H54 (cell line): ENCODE data around the gene MAP3K14.

Experiments used
- DNase-seq: peaks from one replicate; pipeline ENCODE4 v3.0.0; 2011; ENCODE audit warnings: low spot score, mixed read lengths; ENCODE audit not compliant: insufficient read length
- FAIRE-seq: peaks from 3 replicates; lab custom pipeline; 2011; peaks lifted over from hg19 to GRCh38; lab: Jason Lieb, UNC
- POLR2A ChIP-seq: IDR thresholded peaks from 2 replicates; pipeline ENCODE4 v1.6.1; 2011; ENCODE audit warnings: low read depth, mild to moderate bottlenecking, low read length

MAP3K14 gene

DNA sequence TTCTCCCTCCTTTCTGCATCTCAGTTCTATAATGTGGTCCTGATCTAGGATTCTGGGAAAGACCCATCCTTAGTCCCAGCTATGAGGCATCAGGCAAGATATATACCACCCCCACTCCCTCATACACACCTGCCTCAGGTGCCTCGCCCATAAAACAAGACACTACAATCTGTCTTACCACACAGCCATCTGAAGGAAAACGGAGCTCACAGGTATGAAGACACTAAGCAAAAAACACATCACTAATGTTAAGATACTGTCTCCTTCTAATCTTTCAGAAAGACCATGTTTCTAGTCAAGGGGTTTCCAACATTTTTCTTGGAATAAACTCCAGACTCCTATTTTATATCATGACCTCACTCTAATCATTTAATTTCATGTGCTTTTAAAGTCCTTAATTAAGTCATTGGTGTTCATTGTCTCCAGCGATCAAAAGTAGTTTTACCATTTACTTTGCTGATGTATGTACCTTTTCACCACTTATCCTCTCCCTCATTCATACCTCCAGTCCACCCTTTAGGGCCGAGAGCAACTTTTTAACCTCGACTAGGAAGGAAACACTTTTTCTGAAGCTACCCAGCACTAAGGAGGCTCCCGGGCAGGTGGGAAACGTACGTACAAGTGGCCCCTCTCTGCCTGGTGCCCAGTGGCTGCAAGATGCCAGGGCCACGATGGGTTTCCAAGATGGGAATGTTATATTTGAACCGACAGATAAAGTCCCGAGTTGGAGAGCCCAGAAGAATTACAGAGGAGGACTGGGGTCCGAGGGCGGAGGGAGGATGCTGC, 979 bp downstream of the MAP3K14 start:
- FAIRE-seq, result no peak
- DNase-seq, result no peak
- TF ChIP-seq POLR2A, result no peak

DNA sequence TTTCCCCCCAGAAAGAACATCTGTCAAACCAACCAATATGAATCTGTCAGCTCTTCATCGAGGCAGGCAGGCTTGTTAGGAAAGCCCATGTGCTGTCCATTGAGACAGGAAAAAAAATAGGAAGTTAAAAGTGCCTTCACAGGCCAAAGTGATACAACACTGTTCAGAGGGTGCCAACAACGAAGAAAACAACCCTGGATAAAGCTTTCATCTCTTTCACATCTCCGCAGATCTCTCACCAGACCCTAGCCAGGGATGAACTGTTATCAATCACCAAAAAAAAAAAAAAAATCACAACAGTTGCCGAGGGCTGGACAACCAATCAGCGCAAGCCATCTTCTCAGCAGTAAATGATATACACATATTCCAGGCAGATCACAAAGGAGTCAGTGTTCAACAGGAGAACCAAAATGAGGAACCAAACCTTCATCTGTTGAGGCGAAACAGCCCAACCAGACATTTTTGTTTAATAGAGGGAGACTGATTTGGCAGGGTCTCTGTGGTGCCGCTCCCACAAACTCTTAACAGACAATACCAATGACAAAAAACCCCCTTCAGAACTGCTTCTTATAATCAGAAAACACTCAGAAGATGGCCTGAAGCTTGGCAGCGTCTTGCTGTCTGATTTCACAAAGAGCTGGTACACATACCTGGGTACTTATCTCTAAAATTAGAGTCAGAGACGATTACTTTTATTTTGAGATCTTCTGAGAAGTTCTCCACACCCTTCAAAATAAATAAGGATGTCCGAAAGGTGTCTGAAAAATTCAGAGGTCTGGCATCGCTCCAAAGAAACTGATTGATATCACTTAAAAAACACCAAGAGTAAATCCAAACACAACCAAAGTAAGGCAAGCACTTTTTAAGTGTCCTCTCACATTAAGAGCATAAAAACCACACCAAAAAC, 1.8 kb downstream of the MAP3K14 start:
- DNase-seq, result no peak
- FAIRE-seq, result no peak

DNA sequence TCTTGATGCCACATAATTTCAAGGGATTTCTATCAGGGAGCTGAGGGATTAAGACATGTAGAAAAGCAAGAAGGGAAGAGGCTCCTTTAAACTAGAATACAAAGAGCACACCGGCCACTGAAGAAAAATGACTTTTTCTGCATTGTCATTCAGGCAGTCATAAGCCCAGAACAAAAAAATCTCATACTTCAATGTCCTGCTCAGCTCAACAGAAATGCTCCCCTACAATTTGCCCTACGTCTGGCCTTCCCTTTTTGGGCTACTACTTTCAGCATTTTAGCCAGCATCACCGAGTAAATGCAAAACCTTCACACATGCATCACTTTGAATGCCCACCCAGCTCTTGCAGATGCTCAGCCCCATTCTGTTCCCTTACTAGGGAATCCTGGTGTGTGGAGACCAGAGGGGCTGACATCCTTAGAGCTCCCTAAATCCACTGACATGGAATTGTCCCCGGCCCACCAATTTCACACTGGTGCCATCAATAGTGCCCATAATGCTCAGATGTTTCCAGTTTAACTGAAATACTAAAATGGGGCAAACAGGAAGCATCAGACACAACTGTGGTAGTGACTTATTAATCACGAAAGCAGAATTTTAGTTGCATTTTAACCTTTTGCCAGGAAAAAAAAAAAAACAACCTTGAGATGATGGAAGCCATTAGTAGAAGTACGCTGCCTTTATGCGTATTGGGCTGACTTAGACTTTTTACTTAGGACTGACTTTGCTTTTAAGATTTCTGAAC, 2.7 kb downstream of the MAP3K14 start:
- TF ChIP-seq POLR2A, result no peak
- no peak for FAIRE-seq
- DNase-seq, result no peak

More for the DNA sequence above, 1.8 kb downstream of the MAP3K14 start:
- no peak for TF ChIP-seq POLR2A

DNA sequence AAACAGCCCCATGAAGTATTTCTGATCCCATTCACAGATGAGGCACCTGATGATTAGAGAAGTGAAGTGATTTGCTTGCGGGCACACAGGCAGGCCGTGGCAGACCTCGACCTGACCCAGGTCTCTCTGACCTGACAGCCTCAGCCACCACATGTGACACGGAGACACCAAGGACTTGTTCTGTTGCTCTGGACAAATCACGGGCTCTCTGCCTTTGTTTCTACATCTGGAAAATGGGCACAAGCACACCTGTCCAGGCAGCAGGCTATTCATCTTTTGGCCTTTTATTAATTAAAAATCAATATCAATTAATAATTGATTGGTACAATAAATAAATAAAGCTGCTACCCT, 3.4 kb downstream of the MAP3K14 start:
- DNase-seq (no peak), FAIRE-seq (no peak)
- no peak for TF ChIP-seq POLR2A

DNA sequence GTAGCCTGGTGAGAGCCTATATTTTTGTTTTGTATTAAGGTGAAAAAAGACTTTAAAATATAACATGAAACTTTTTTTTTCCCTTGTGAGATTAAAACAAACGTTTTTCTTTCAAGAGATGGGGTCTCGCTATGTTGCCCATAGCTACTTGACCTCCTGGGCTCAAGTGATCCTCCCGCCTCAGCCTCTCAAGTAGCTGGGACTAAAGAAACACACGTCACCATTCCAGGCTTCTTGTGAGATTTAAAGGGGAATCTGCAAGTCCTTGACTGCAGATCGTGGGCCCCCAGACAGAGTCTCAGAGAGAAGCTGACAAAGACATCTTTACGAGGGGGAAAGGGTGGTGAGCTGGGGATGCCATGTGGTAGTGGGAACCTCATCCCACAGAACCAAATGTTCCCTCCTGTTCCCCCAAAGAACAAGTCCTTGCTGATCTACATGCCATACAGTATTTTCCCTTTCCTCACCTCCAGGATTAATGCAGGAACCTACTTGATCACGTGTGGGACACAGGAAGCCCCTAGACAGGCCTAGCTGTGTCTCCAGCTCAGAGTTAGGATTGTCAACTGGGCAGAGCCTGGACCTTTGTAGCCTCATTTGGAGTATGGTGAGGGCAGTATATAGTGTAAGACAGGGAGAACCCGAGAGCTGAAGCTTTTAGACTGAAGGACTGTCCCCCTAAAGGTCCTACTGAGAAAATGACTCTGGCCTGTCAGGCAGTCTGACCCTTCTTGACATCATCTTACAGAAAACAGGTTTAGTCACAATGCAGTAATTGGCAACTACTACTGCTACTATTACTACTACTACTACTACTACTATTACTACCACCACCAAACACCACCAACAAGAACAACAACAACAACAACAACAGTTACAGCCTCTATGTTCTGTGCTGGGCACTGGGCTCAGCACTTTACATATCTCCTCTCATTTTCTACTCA, 4.1 kb downstream of the MAP3K14 start:
- no peak for TF ChIP-seq POLR2A
- FAIRE-seq (no peak), DNase-seq (no peak)

DNA sequence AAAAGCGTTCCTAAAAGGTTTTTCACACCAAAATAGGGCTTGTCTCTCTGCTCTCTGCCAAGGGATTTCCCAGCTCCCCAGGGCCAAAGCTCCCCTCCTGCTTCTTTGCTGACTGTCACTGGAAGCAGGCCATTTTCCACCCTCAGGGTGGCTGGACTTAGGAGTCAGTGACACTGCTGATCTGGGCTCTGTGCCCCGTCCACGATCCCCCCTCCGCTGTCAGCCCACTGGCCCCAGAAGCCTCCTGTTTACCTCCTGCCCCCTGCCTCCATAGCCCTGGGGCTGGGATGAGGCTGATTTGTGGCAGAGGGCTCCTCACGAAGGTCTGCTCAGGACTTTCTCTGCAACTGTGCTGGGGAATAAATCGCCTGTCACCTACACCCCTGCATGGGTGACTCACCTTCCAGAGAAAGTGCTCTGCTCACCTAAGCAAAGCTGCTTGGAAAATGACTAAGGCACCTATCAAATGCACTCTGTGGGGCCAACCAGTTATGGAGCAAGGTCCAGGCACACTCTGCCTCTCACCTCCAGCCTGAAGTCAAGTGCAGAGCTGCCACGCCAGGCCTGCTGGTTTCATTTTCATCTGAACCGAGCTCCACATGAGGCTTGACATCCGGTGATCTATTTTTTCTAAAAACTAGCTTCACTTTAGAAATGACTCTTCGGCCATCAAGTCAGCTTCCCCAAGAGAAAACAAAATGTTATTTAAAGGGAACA, 4.9 kb downstream of the MAP3K14 start:
- DNase-seq (peak; percentile 51), FAIRE-seq (no peak)
- no peak for TF ChIP-seq POLR2A

DNA sequence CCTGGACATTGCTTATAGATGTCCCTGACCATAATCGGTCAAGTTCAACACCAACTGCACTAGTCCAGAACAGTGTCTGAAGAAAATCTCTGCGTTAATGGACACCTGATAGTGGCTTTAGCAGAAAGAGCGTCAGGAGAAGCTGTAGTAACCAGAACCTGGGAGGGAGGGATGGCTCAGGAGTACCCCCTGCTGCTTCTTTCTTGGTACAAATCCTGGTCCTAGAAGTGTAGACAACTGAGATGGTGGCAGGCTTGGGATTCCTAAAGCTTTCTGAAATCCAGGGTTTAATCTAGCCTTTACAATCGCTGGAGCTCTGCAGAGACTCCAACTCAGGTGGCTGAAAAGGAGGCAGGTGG, 5.4 kb downstream of the MAP3K14 start:
- no peak for TF ChIP-seq POLR2A
- no peak for FAIRE-seq
- no peak for DNase-seq

DNA sequence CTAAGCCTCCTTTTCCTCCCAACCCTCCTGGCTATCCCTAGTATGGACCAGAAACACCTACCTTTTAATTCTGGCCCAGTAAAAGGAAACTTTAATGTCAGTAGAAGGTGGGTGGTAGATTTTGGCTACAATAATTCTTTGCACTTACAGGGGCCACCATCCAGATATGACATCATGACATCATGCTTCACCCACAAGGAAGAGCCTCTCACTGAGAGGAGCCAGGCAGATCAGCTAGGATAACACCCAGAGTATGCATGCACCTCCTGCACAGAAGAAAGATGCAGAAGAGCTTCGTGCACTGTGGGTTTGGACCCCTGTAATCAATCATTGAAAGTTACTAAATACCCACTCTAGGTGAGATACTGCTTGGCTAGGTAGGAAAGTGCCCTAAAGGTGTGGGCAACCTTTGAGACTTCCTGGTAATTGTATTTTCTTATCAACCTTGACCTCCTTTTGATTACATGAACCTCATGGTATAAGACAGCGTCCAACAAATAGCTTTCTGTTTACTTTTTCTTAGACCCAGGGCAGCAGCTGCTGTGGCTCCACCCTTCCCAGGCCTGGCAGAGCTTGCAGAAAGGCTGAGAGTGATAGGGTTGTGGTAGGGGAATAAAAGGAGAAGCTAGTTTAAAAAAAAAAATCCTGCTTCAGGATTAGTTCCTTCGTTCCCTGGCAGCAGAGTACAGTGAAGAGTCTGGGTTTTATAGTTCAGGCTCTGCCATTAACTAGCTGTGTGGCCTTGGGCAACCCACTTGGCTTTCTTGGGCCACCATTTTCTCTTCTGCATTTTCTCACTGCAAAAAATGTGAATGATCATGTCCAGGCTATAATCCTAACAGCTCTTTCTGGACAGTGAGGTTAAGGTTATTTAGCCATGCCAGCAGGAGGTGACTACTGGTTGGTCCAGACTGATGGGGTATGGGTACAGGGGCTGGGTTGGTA, 6.2 kb downstream of the MAP3K14 start:
- DNase-seq, result no peak
- FAIRE-seq, result no peak
- TF ChIP-seq POLR2A, result no peak

DNA sequence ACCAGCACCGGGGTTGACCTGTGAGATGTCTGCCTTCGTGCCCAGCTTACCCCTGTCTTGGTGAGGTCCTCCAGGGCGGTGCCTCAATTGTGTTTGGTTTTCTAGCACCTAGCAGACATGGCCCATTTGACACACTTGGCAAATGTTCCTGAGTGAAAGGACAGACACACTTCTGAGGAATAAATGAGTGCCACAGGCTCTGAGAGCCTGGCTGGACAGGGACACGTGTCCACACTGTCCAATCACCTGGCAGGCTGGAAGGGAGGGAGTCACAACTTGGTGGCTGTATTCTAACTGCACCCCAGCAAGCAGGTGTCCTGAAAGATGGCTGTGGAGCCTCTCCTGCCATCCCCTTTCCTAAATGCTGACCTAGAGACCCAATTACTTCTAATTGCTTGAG, 7.4 kb downstream of the MAP3K14 start:
- FAIRE-seq, result no peak
- TF ChIP-seq POLR2A, result no peak
- no peak for DNase-seq

DNA sequence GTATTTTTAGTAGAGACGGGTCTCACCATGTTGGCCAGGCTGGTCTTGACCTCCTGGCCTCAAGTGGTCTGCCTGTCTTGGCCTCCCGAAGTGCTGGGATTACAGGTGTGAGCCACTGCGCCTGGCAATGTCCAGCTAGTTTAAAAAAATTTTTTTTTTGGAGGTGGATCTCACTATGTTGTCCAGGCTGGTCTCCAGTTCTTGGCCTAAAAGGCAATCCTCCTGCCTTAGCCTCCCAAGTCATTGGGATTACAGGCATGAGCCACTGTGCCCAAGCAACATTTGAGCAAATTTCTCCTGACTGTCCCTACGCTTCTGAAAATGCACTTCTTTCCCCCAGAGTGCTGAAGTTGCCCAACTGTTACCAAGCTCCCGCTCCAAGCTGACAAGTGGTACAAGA, 8.0 kb downstream of the MAP3K14 start:
- TF ChIP-seq POLR2A, result no peak
- FAIRE-seq (no peak), DNase-seq (no peak)

DNA sequence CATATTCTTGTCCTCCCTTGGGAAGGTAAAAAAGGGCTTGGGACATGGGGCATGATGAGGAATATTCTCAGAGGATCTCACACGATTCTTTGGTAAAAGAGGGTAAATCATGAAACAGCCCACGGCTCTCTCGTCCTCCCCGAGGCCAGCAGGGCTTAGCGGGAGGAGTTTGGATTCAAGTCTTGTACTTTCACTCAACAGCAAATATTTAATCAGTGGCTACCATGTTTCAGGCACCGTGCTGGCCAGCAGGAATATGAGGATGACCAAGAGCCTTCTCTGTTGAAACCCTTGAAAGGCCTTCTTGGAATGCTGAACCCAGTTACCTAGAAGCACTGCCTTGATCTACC, 8.8 kb downstream of the MAP3K14 start:
- FAIRE-seq (no peak), DNase-seq (no peak)
- TF ChIP-seq POLR2A, result no peak
